Mesendoderm (in vitro differentiated cells): ENCODE data around the gene ALOX5AP.
"Not testable (repeated sequence)": the region's sequence is repeated elsewhere in the genome, so short reads cannot be mapped to it uniquely, and the experiment has no call there.

Experiments used
- DNase-seq: peaks from one replicate; pipeline ENCODE4 v3.0.0; 2013
- H2AK5ac ChIP-seq: 2 replicates; pipeline ENCODE4 v1.6.1; 2013; ENCODE audit warnings: low read length, inconsistent platforms
- H2BK120ac ChIP-seq: 2 replicates; pipeline ENCODE4 v1.6.1; 2013; ENCODE audit warnings: low read depth, mild to moderate bottlenecking, low read length, moderate library complexity, mixed read lengths
- H2BK15ac ChIP-seq: replicated peaks from 2 replicates; pipeline ENCODE4 v1.6.1; 2013; ENCODE audit warnings: low read depth, mild to moderate bottlenecking, moderate library complexity
- H2BK5ac ChIP-seq: 2 replicates; pipeline ENCODE4 v1.6.1; 2013; ENCODE audit warnings: low read length, inconsistent platforms
- H3K18ac ChIP-seq: 2 replicates; pipeline ENCODE4 v1.6.1; 2013; ENCODE audit warnings: mild to moderate bottlenecking, low read length, mixed read lengths
- H3K23ac ChIP-seq: one replicate; pipeline ENCODE4 v1.6.1; 2013; ENCODE audit warnings: low read length
- H3K27ac ChIP-seq: 2 replicates; pipeline ENCODE4 v1.5.1; 2013; ENCODE audit warnings: low read depth, mild to moderate bottlenecking, inconsistent platforms, low read length, moderate library complexity
- H3K27me3 ChIP-seq: 2 replicates; pipeline ENCODE4 v1.6.1; 2013; ENCODE audit warnings: low read length, control low read depth, mild to moderate bottlenecking, inconsistent platforms; ENCODE audit not compliant: insufficient read depth, poor library complexity
- H3K36me3 ChIP-seq: 2 replicates; pipeline ENCODE4 v1.6.1; 2013; ENCODE audit warnings: low read length, inconsistent platforms; ENCODE audit not compliant: control insufficient read depth, insufficient read depth
- H3K4ac ChIP-seq: one replicate; pipeline ENCODE4 v1.6.1; 2013; ENCODE audit warnings: low read depth, mild to moderate bottlenecking, low read length, moderate library complexity
- H3K4me1 ChIP-seq: 2 replicates; pipeline ENCODE4 v1.6.1; 2013; ENCODE audit warnings: low read depth, low read length, inconsistent platforms; ENCODE audit not compliant: control insufficient read depth
- H3K4me2 ChIP-seq: 2 replicates; pipeline ENCODE4 v1.6.1; 2013; ENCODE audit warnings: low read length
- H3K4me3 ChIP-seq: 2 replicates; pipeline ENCODE4 v1.5.1; 2013; ENCODE audit warnings: mild to moderate bottlenecking, low read length
- H3K56ac ChIP-seq: one replicate; pipeline ENCODE4 v1.6.1; 2013; ENCODE audit warnings: low read length
- H3K79me1 ChIP-seq: 2 replicates; pipeline ENCODE4 v1.6.1; 2013; ENCODE audit warnings: low read length, inconsistent platforms
- H3K79me2 ChIP-seq: 2 replicates; pipeline ENCODE4 v1.6.1; 2013; ENCODE audit warnings: mild to moderate bottlenecking, low read length; ENCODE audit not compliant: control insufficient read depth, insufficient read depth
- H3K9ac ChIP-seq: 2 replicates; pipeline ENCODE4 v1.6.1; 2013; ENCODE audit warnings: low read length, inconsistent platforms
- H4K5ac ChIP-seq: one replicate; pipeline ENCODE4 v1.6.1; 2013; ENCODE audit warnings: low read length
- H4K8ac ChIP-seq: one replicate; pipeline ENCODE4 v1.6.1; 2013; ENCODE audit warnings: low read depth, mild to moderate bottlenecking, control low read depth, low read length, moderate library complexity
- WGBS: extraction: QIAGEN DNeasy Blood & Tissue Kit; methylation state at CpG from one replicate; pipeline ENCODE4 v1.1.7; 2013; ENCODE audit warnings: low lambda C conversion rate, missing lambda C conversion rate; ENCODE audit not compliant: insufficient coverage; ENCODE audit errors: extremely low coverage; 5-methylcytosine and 5-hydroxymethylcytosine counted together

The ALOX5AP gene

DNA sequence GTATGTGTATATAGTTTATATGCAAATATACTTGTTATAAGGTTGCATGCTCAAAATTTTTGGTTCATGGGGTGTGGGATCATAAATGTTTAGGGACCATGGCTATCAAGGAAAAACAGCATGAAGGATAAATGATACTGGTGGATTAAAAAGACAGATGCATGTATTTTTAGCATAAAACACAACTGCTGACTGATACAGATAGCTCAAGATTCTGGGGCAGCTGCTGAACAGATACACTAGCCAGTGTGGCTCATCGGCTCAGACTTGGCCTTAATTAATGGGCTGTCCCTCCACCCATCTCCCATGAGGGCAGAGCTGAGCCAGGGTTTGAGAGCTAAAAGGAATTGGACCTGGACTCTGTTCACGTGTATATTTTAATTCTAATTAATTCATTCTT is 11.4 kb downstream of the ALOX5AP start:
- no CpG with 5 or more reads among the region's 2 CpGs for WGBS
- no peak overlapping the region for H3K4me2 ChIP-seq
- H2BK5ac ChIP-seq = no peak overlapping the region
- no peaks in the 10 kb centered on the region for H3K27me3 ChIP-seq
- no peaks in the 10 kb centered on the region for H3K79me2 ChIP-seq
- H4K8ac ChIP-seq = no peak overlapping the region
- H2BK15ac ChIP-seq = no peak overlapping the region
- H3K9ac ChIP-seq = no peak overlapping the region
- H3K36me3 ChIP-seq = no peaks in the 10 kb centered on the region
- H2BK120ac ChIP-seq = no peak overlapping the region
- H3K27ac ChIP-seq = no peak overlapping the region
- no peaks in the 10 kb centered on the region for H3K79me1 ChIP-seq
- H3K23ac ChIP-seq = no peak overlapping the region
- H4K5ac ChIP-seq = no peak overlapping the region
- H3K56ac ChIP-seq = no peak overlapping the region
- H3K4me1 ChIP-seq = no peaks in the 10 kb centered on the region
- no peak overlapping the region for H3K4ac ChIP-seq
- H3K4me3 ChIP-seq = no peak overlapping the region
- no peak overlapping the region for H3K18ac ChIP-seq
- no peak for DNase-seq
- no peak overlapping the region for H2AK5ac ChIP-seq

DNA sequence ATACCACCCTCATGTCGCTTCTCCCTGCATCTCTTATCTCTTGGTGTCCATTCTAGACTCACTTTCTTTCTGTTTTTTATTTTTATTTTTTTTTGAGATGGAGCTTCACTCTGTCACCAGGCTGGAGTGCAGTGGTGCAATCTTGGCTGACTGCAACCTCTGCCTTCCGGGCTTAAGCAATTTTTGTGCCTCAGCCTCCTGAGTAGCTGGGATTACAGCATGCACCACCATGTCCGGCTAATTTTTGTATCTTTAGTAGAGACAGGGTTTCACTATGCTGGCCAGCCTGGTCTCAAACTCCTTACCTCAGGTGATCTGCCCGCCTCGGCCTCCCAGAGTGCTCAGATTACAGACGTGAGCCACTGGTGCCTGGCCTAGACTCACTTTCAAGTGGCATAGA is 12.5 kb downstream of the ALOX5AP start:
- whole genome bisulfite sequencing = no CpG with 5 or more reads among the region's 6 CpGs
- not testable (repeated sequence) for H3K4me3 ChIP-seq, DNase-seq

DNA sequence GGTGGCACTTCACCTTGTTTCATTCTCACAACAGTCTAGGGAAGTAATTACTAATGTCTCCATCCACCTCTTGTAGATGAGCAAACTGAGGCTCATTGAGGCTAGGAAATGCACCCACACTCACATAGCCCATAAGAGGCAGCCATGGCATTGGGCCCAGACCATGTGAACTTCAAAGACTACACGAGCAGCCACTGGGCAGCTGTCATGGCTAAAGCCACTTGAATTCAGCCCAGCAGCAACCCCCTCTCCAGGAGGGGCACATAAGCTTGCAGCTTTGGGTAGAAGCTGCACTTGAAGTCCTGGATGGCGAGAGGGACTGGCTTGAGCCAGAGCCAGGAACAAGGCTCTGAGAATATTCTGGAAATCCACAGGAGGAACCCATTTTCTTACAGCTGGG is 13.4 kb downstream of the ALOX5AP start:
- no peak for DNase-seq
- Histone ChIP-seq H3K18ac (no peak overlapping the region), H4K5ac (no peak overlapping the region), H3K4me3 (no peak overlapping the region), H3K79me1 (no peaks in the 10 kb centered on the region), H4K8ac (no peak overlapping the region), H3K27me3 (no peaks in the 10 kb centered on the region), H3K4me2 (no peak overlapping the region), H2AK5ac (no peak overlapping the region), H3K4me1 (no peaks in the 10 kb centered on the region), H3K56ac (no peak overlapping the region), H3K23ac (no peak overlapping the region), H3K27ac (no peak overlapping the region), H3K79me2 (no peaks in the 10 kb centered on the region), H2BK5ac (no peak overlapping the region), H2BK120ac (no peak overlapping the region), H3K9ac (no peak overlapping the region), H2BK15ac (no peak overlapping the region), H3K4ac (no peak overlapping the region), H3K36me3 (no peaks in the 10 kb centered on the region)
- no CpG with 5 or more reads among the region's 2 CpGs for WGBS

More for the DNA sequence above, 12.5 kb downstream of the ALOX5AP start:
- not testable (repeated sequence) for H2BK120ac ChIP-seq, H4K8ac ChIP-seq, H3K9ac ChIP-seq, H2BK5ac ChIP-seq, H3K56ac ChIP-seq, H2BK15ac ChIP-seq, H3K4me2 ChIP-seq, H3K36me3 ChIP-seq, H3K23ac ChIP-seq, H4K5ac ChIP-seq, H3K79me1 ChIP-seq, H3K79me2 ChIP-seq, H2AK5ac ChIP-seq, H3K27ac ChIP-seq, H3K4me1 ChIP-seq, H3K27me3 ChIP-seq, H3K18ac ChIP-seq, H3K4ac ChIP-seq

DNA sequence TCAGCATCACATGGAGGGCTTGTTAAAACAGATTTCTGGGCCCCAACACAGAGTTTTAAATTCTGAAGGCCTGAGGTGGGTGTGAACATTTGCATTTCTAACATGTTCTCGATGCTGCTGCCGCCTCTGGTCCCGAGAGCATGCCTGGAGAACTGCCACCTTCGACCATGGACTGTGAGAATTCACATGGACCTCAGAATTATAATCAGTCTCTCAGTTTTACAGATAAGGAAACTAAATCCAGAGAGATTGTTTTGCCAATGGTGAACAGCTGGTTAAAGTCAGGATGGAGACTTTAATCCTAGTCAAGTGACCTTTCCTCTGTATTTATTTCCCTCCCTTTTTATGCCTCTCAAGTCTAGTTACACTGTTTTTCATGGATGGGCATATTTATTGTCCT is 14.7 kb downstream of the ALOX5AP start:
- Histone ChIP-seq H3K4ac (no peak overlapping the region), H2BK5ac (no peak overlapping the region), H3K27ac (no peak overlapping the region), H3K4me2 (no peak overlapping the region), H3K79me2 (no peaks in the 10 kb centered on the region), H3K9ac (no peak overlapping the region), H3K56ac (no peak overlapping the region), H3K4me1 (no peaks in the 10 kb centered on the region), H2BK120ac (no peak overlapping the region), H3K36me3 (no peaks in the 10 kb centered on the region), H2AK5ac (no peak overlapping the region), H2BK15ac (no peak overlapping the region), H3K4me3 (no peak overlapping the region), H4K5ac (no peak overlapping the region), H3K27me3 (no peaks in the 10 kb centered on the region), H3K23ac (no peak overlapping the region), H4K8ac (no peak overlapping the region), H3K79me1 (no peaks in the 10 kb centered on the region), H3K18ac (no peak overlapping the region)
- no CpG with 5 or more reads among the region's 4 CpGs for WGBS
- DNase-seq = no peak

DNA sequence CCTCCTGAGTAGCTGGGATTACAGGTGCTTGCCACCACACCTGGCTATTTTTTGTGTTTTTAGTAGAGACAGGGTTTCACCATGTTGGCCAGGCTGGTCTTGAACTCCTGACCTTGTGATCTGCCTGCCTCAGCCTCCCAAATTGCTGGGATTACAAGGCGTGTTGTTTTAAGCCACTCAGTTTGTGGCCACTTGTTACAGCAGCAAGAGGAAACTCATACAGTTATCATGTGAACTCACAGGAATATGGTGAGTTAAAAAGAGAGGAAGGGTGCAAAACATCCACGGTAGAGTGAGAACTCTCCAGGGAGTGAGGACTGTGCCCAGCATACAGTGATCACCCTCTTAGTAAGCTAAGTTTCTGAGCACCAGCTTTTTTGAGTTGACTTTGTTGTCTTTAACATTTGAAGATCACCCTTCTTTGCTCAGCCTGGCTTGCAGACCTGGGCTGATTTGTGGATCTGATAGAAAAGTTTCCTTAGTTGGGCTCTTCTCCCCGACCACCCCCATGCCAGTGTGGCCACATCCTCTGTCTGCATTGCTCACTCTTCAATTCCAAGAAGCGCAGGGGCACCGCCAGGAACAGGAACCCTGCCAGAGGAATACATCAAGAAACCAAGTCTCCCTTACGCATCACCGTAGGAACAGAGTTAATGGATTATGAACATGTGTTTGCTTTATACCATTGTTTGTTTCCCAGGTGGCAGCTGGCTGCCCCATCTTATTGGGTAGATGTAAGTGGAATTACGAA is 16.0 kb downstream of the ALOX5AP start:
- no CpG with 5 or more reads among the region's 8 CpGs for WGBS
- Histone ChIP-seq H3K18ac (no peak overlapping the region), H3K36me3 (no peaks in the 10 kb centered on the region), H2AK5ac (no peak overlapping the region), H3K4me1 (peaks cover 2% of the 10 kb centered on the region), H4K5ac (no peak overlapping the region), H2BK15ac (no peak overlapping the region), H3K79me1 (no peaks in the 10 kb centered on the region), H4K8ac (no peak overlapping the region), H3K23ac (no peak overlapping the region), H3K9ac (no peak overlapping the region), H3K27ac (no peak overlapping the region), H3K4me2 (no peak overlapping the region), H3K4me3 (no peak overlapping the region), H3K56ac (no peak overlapping the region), H3K79me2 (no peaks in the 10 kb centered on the region), H3K27me3 (no peaks in the 10 kb centered on the region), H3K4ac (no peak overlapping the region), H2BK120ac (no peak overlapping the region), H2BK5ac (no peak overlapping the region)
- DNase-seq = no peak
